Measurements from ENCODE around the gene IBA57. TPM values are rescaled to one million over a fixed set of nuclear protein-coding genes. Genes with fewer than 3 reads are reported as not detected.
A peak's percentile ranks its signal among the peaks of the same experiment; 100 is the strongest.

Gene IBA57
- total RNA-seq, 4 donors from 2014 or later: 4.9 to 15.7 (median 12.3) TPM

GRCh38 chr1:228166170-228166936 is 749 bp downstream of the IBA57 start:
- Histone ChIP-seq H3K9me3 (no peaks in the 10 kb centered on the region), H3K27me3 (no peaks in the 10 kb centered on the region), H3K36me3 (no peaks in the 10 kb centered on the region), H3K27ac (peak overlapping the region; percentile 97 to 100 (median 99)), H3K4me3 (peak overlapping the region; percentile 64 to 96 (median 66)), H3K4me1 (peaks cover 30 to 39% of the 10 kb centered on the region in 2 donors)
- in situ Hi-C loops (cut with MboI; ENCODE audit: low sequenced_read_pairs in 4 of 4): no loop called here
- ATAC-seq: peak; percentile 40 to 72
- intact Hi-C loops (cut with DNase I; ENCODE audit: low total_unique reads): loop anchor here (1.0 kb wide), 3 partner anchors 26 to 84 kb away; partner anchors contain the start of gene ARF1
- peak in 4 of 5 experiments; percentile 34 to 51 (median 44) for TF ChIP-seq CTCF (IDR thresholded peaks at IDR 0.05 in 4 of 5, conservative IDR thresholded peaks at IDR 0.05 in 1 of 5)
- TF ChIP-seq POLR2A (IDR thresholded peaks at IDR 0.05): peak; percentile 1 to 36
- peak; percentile 85 to 86 for DNase-seq

- intact Hi-C loops (cut with DNase I; ENCODE audit: low total_unique reads): no loop called here
Measured at GRCh38 chr1:228168563-228169270, 3.1 kb downstream of the IBA57 start.

DNA sequence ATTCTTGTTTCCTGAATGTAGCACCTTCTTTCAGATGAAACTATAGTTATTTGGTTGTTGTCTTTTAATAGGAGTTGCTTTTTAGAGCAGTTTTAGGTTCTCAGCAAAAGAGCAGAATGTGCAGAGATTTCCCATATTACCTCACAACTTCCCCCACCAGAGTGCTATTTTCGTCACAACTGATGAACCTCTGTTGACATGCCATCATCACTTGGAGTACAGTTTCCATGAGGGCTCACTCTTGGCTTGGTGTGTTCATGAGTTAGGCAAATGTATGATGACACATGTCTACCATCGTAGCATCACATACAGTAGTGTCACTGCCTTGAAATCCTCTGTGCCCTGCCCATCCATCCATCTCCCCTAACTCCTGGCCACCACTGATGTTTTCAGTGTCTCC is 3.7 kb downstream of the IBA57 start:
- no peaks in the 10 kb centered on the region for H3K27me3 ChIP-seq
- ATAC-seq: no peak
- peaks cover 5 to 18% of the 10 kb centered on the region in 2 donors for H3K4me1 ChIP-seq
- no peaks in the 10 kb centered on the region for H3K9me3 ChIP-seq
- H3K4me3 ChIP-seq: no peak overlapping the region
- no peaks in the 10 kb centered on the region for H3K36me3 ChIP-seq
- DNase-seq: no peak
- in situ Hi-C loops (cut with MboI; ENCODE audit: low sequenced_read_pairs in 4 of 4): no loop called here
- intact Hi-C loops (cut with DNase I; ENCODE audit: low total_unique reads): no loop called here
- H3K27ac ChIP-seq: peak overlapping the region in 3 of 4 donors; percentile 99 to 100 (median 99)
- no peak for TF ChIP-seq POLR2A (IDR thresholded peaks at IDR 0.05)
- no peak for TF ChIP-seq CTCF (IDR thresholded peaks at IDR 0.05 in 4 of 5, conservative IDR thresholded peaks at IDR 0.05 in 1 of 5)

More at GRCh38 chr1:228168563-228169270, 3.1 kb downstream of the IBA57 start:
- Histone ChIP-seq H3K4me1 (peaks cover 8 to 23% of the 10 kb centered on the region in 2 donors), H3K9me3 (no peaks in the 10 kb centered on the region), H3K4me3 (no peak overlapping the region), H3K27ac (peak overlapping the region; percentile 97 to 100 (median 99)), H3K27me3 (no peaks in the 10 kb centered on the region), H3K36me3 (no peaks in the 10 kb centered on the region)
- in situ Hi-C loops (cut with MboI; ENCODE audit: low sequenced_read_pairs in 4 of 4): no loop called here
- DNase-seq: no peak
- TF ChIP-seq POLR2A (IDR thresholded peaks at IDR 0.05): no peak
- TF ChIP-seq CTCF (IDR thresholded peaks at IDR 0.05 in 4 of 5, conservative IDR thresholded peaks at IDR 0.05 in 1 of 5): no peak
- no peak for ATAC-seq

DNA sequence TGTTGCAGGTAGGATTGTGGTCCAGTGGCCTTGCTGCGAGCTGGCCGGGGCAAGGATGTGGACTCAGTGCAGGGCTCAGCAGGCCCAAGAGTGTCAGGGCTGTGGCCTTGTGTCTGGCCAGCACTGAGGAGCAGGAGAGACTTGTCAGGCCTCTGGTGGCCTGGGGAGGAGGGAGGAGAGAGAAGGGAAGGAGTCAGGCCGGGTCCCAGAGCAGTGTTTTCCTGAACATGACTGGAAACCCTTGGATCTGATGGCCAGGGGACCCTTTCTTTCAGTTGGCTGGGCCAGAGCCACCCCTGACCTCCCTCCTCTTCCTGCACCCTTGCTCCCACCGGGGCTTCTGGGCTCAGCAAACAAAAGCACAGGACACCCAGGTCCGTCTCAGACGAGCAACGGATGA is 5.1 kb downstream of the IBA57 start:
- in situ Hi-C loops (cut with MboI; ENCODE audit: low sequenced_read_pairs in 4 of 4) (no loop called here), intact Hi-C loops (cut with DNase I; ENCODE audit: low total_unique reads) (no loop called here)
- TF ChIP-seq POLR2A (IDR thresholded peaks at IDR 0.05) (no peak), CTCF (IDR thresholded peaks at IDR 0.05 in 4 of 5, conservative IDR thresholded peaks at IDR 0.05 in 1 of 5) (no peak)
- no peak for ATAC-seq
- no peaks in the 10 kb centered on the region for H3K9me3 ChIP-seq
- H3K27ac ChIP-seq: no peak overlapping the region
- peaks cover 5 to 10% of the 10 kb centered on the region in 2 donors for H3K4me1 ChIP-seq
- no peak overlapping the region for H3K4me3 ChIP-seq
- H3K27me3 ChIP-seq: no peaks in the 10 kb centered on the region
- no peak for DNase-seq
- peaks cover 0 to 10% of the 10 kb centered on the region in 2 donors for H3K36me3 ChIP-seq
